ENCODE data around the gene VIPAS39.
A peak's percentile ranks its signal among the peaks of the same experiment; 100 is the strongest.

VIPAS39 gene

DNA sequence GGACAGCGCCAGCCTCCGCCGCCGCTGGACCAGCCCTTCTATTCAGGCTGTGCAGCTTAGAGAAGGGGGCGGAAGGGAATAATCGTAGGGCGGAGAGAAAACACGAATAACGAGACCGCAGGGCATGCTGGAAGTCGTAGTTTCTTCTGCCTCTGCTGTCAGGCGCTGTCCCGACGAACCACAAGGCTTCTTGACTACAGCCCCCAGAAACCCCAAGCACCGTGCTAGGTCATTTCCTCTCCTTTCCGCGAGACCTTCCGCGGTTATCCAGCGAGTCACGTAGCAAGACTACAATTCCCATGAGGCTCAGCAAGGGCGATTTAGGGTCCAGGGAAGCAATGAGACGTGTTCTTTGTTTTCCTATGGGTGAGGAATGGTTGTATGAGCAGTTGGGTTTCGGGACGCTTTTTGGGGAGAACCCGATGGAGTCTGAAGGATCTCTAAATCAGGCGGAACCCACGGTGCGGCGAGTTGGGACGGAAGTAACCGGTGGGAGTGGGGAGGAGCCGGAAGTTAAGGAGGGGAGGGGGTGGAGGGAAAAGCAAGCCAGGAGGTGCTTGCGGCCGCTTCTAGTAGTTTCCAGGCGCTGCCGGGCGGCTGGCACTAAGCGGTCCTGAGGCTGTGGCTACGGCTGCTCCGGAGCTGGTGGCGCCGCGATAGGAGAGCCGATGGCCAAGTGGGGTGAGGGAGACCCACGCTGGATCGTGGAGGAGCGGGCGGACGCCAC lies at the start of gene VIPAS39, which contains the start of gene AHSA1:
Gene VIPAS39, minus strand, starts transcription at position 80 of the 727 bp plus-strand sequence. CDS start 3,499 bp downstream, outside the sequence.
Gene AHSA1, plus strand, starts transcription at position 572 of the 727 bp plus-strand sequence. Its CDS starts 97 bp downstream, at position 669.
- Histone ChIP-seq H3K27ac (peak within 1 kb of the TSS; percentile 94), H3K4me1 (peaks cover 14% of the 10 kb centered on the region), H2AFZ (peak within 1 kb of the TSS; percentile 98), H3K27me3 (ENCODE audit: control insufficient read depth, insufficient read depth, low read length) (no peaks in the 10 kb centered on the region), H3K9me3 (ENCODE audit: control insufficient read depth, low read length) (no peaks in the 10 kb centered on the region), H3K36me3 (ENCODE audit: control insufficient read depth, insufficient read depth, low read length) (no peaks in the 10 kb centered on the region), H3K9ac (peak within 1 kb of the TSS; percentile 75), H3K79me2 (peaks cover 38% of the 10 kb centered on the region), H3K4me3 (ENCODE audit: low read depth, low read length) (peak within 1 kb of the TSS; percentile 99), H3K4me2 (ENCODE audit: low read length) (peak within 1 kb of the TSS; percentile 66)
- TF ChIP-seq CTCF (IDR thresholded peaks at IDR 0.05): no peak

GRCh38 chr14:77505031-77505430 lies 47.6 kb upstream of the VIPAS39 start:
- no peaks in the 10 kb centered on the region for H3K79me2 ChIP-seq

GRCh38 chr14:77503138-77503537 lies 45.7 kb upstream of the VIPAS39 start:
- Histone ChIP-seq H3K79me2 (no peaks in the 10 kb centered on the region), H3K36me3 (ENCODE audit: control insufficient read depth, insufficient read depth, low read length) (no peaks in the 10 kb centered on the region), H2AFZ (no peak overlapping the region), H3K9ac (no peak overlapping the region), H3K4me2 (ENCODE audit: low read length) (no peak overlapping the region), H3K27me3 (ENCODE audit: control insufficient read depth, insufficient read depth, low read length) (no peaks in the 10 kb centered on the region), H3K4me1 (no peaks in the 10 kb centered on the region), H3K9me3 (ENCODE audit: control insufficient read depth, low read length) (no peaks in the 10 kb centered on the region), H3K27ac (no peak overlapping the region), H3K4me3 (ENCODE audit: low read depth, low read length) (no peak overlapping the region)
- no peak for TF ChIP-seq CTCF (IDR thresholded peaks at IDR 0.05)

More at GRCh38 chr14:77505031-77505430, 47.6 kb upstream of the VIPAS39 start:
- no peaks in the 10 kb centered on the region for H3K36me3 ChIP-seq (ENCODE audit: control insufficient read depth, insufficient read depth, low read length)
- H3K4me2 ChIP-seq (ENCODE audit: low read length): no peak overlapping the region
- no peak overlapping the region for H3K9ac ChIP-seq
- no peaks in the 10 kb centered on the region for H3K9me3 ChIP-seq (ENCODE audit: control insufficient read depth, low read length)
- no peak for TF ChIP-seq CTCF (IDR thresholded peaks at IDR 0.05)
- H3K4me1 ChIP-seq: no peaks in the 10 kb centered on the region
- H3K4me3 ChIP-seq (ENCODE audit: low read depth, low read length): no peak overlapping the region
- no peak overlapping the region for H2AFZ ChIP-seq
- no peaks in the 10 kb centered on the region for H3K27me3 ChIP-seq (ENCODE audit: control insufficient read depth, insufficient read depth, low read length)
- no peak overlapping the region for H3K27ac ChIP-seq

DNA sequence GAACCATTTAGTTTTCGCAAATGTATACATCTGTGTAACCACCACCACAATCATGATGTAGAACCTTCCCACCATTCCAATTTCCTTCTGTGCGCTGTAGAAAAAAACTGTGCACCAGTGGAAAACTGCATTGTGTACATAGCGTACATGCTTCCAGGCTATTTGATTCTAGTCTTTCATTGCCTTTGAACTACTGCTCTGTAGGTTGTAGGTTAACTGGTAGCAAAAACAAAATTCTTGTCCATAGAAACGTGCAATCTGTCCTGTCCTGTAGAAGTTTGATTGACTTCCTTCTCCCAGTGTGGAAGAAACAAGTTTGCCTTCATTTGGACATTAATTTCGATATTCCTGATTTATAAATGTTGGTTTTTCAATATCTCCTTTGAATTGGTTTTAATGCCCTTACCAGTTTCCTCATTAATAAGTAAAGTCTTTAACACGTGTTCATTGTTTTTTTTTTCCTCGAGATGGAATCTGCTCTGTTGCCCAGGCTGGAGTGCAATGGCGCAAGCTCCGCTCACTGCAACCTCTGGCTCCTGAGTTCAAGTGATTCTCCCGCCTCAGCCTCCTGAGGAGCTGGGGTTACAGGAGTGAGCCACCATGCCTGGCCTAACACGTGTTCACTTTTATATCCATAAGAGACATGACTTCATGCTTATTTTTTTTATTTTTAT lies 44.8 kb upstream of the VIPAS39 start:
- no peaks in the 10 kb centered on the region for H3K36me3 ChIP-seq (ENCODE audit: control insufficient read depth, insufficient read depth, low read length)
- H3K27me3 ChIP-seq (ENCODE audit: control insufficient read depth, insufficient read depth, low read length): no peaks in the 10 kb centered on the region
- H3K9ac ChIP-seq: no peak overlapping the region
- H3K27ac ChIP-seq: no peak overlapping the region
- H3K4me1 ChIP-seq: no peaks in the 10 kb centered on the region
- H2AFZ ChIP-seq: no peak overlapping the region
- no peak overlapping the region for H3K4me2 ChIP-seq (ENCODE audit: low read length)
- H3K4me3 ChIP-seq (ENCODE audit: low read depth, low read length): no peak overlapping the region
- no peaks in the 10 kb centered on the region for H3K9me3 ChIP-seq (ENCODE audit: control insufficient read depth, low read length)
- no peaks in the 10 kb centered on the region for H3K79me2 ChIP-seq
- no peak for TF ChIP-seq CTCF (IDR thresholded peaks at IDR 0.05)

Data from parathyroid adenoma (tissue), 2 donors.